Psoas muscle (tissue), 8 donors: ENCODE measurements around the gene KCNAB3. TPM values are rescaled to one million over a fixed set of nuclear protein-coding genes. Genes with fewer than 3 reads are reported as not detected.

Experiments
- ATAC-seq, 4 donors: fragments of 200-7000 bp; cut with Tn5 transposase; one replicate each; pipeline ENCODE4 v1.9.1; 2020; ENCODE audit warnings: moderate library complexity in 3 of 4, mild to moderate bottlenecking in 2 of 4
- DNase-seq, 2 donors: peaks; one replicate each; pipeline ENCODE4 v3.0.0-alpha.2; 2020
- H3K27ac ChIP-seq: fragments of 200-600 bp; one replicate; pipeline ENCODE4 v1.8.0; 2022
- H3K27me3 ChIP-seq, 3 donors: fragments of 200-600 bp in 1 of 3; one replicate each; pipeline versions ENCODE4 v1.6.1 to v1.8.0; 2013 to 2022; ENCODE audit warnings: low read length in 2 of 3, mild to moderate bottlenecking in 2 of 3, moderate library complexity in 1 of 3; ENCODE audit not compliant: insufficient read depth in 3 of 3
- H3K36me3 ChIP-seq, 2 donors: fragments of 200-600 bp in 1 of 2; one replicate each; pipeline versions ENCODE4 v1.6.1 to v1.8.0; 2013 to 2022; ENCODE audit warnings: low read depth in 1 of 2, mild to moderate bottlenecking in 1 of 2, moderate library complexity in 1 of 2; ENCODE audit not compliant: insufficient read depth in 1 of 2
- H3K4me1 ChIP-seq: fragments of 200-600 bp; one replicate; pipeline ENCODE4 v1.8.0; 2022
- H3K4me3 ChIP-seq: fragments of 200-600 bp; one replicate; pipeline ENCODE4 v1.8.0; 2022; ENCODE audit warnings: mild to moderate bottlenecking
- H3K9me3 ChIP-seq: fragments of 200-600 bp; one replicate; pipeline ENCODE4 v1.8.0; 2022
- WGBS, 3 donors: extraction: QIAGEN DNeasy Blood & Tissue Kit; methylation state at CpG; one replicate each; pipeline versions ENCODE4 v1.1.6 to v1.1.7; 2013; 5-methylcytosine and 5-hydroxymethylcytosine counted together
- intact Hi-C, 2 donors: fragments of 100-400 bp; cut with DNase I; formaldehyde crosslinking; loops; one replicate each; pipeline versions ENCODE4 v1.11.0 to v1.14.2; 2022
- polyA plus RNA-seq, 3 donors: library from polyadenylated mRNA; stranded (reverse); fragments of 200-250 nt; gene quantifications; one replicate each; pipeline ENCODE4 v1.2.3, GENCODE V29; 2013
- total RNA-seq, 4 donors: library from RNA; stranded (reverse); fragmentation: NEBNext Ultra II Directional in 2 of 4; extraction: Animal tissue kit (Norgen Biotek cat#: 25700) in 2 of 4; gene quantifications; one replicate each; pipeline versions ENCODE4 v1.2.1 to v1.2.4, GENCODE V29; 2021 to 2023
- TF ChIP-seq, protein P1 (sequence below): fragments of 200-600 bp; IDR thresholded peaks from one replicate; pipeline ENCODE4 v1.8.0; 2022; ENCODE audit warnings: antibody characterized with exemption
- donor health status: healthy with polysubstance abuse.
- donor health status: DM: no; HTN: no; CAD: no; lungs with moderate emphysema.
- donor health status: Bipolar disorder and iron deficiency.
- donor health status: healthy.
- donor health status: DM: yes; HTN: yes; CAD: no.
- donor health status: DM: no; HTN: no; CAD: no.
- donor health status: DM: no; HTN: no; CAD: no.
- donor health status: DM: yes; HTN: yes; CAD: no.

The KCNAB3 gene
- total and polyA plus RNA-seq, 7 donors = 0.18 to 0.77 (median 0.45) TPM; not detected in 1

DNA sequence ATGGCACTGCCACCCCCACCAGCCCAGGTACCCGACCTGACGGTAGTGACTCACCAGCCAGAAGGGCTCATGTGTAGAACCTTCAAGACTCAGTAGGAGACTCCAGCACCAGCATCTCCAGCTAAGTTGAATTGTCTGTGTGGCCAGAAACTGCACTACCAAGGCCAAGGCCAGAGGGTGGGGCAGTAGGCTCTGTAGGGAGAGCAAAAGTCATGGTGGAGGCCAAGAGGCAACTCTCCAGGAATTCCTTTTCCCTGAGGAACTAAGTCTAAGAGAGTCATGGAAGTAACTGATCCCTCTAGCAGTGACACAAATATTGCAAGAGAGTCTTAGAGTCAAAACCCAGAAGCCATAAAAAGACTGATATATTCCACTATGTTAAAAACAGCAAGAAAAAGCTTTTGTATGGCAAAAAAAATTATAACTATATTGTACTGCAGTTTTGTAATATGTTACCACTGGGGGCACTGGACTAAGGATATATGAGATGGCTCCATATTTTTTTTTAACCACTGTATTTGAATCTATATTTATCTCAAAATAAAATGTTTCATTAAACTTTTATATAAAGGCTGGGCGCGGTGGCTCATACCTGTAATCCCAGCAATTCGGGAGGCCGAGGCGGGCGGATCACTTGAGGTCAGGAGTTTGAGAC, 42.6 kb upstream of the KCNAB3 start:
- peaks cover 11% of the 10 kb centered on the region for H3K9me3 ChIP-seq
- H3K4me1 ChIP-seq = peaks cover 11% of the 10 kb centered on the region
- peak overlapping the region; percentile 28 for H3K27ac ChIP-seq
- H3K36me3 ChIP-seq = no peaks in the 10 kb centered on the region
- peak; percentile 76 to 100 (median 98) for ATAC-seq
- intact Hi-C loops = no loop called here
- TF ChIP-seq, protein P1, sequence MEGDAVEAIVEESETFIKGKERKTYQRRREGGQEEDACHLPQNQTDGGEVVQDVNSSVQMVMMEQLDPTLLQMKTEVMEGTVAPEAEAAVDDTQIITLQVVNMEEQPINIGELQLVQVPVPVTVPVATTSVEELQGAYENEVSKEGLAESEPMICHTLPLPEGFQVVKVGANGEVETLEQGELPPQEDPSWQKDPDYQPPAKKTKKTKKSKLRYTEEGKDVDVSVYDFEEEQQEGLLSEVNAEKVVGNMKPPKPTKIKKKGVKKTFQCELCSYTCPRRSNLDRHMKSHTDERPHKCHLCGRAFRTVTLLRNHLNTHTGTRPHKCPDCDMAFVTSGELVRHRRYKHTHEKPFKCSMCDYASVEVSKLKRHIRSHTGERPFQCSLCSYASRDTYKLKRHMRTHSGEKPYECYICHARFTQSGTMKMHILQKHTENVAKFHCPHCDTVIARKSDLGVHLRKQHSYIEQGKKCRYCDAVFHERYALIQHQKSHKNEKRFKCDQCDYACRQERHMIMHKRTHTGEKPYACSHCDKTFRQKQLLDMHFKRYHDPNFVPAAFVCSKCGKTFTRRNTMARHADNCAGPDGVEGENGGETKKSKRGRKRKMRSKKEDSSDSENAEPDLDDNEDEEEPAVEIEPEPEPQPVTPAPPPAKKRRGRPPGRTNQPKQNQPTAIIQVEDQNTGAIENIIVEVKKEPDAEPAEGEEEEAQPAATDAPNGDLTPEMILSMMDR = no peak
- WGBS, 3 donors = 76 to 92% (median 82%) methylated on average over 8 of the region's 8 CpGs
- DNase-seq = peak in 1 of 2 donors; percentile 64
- H3K27me3 ChIP-seq = no peaks in the 10 kb centered on the region
- H3K4me3 ChIP-seq = no peak overlapping the region

DNA sequence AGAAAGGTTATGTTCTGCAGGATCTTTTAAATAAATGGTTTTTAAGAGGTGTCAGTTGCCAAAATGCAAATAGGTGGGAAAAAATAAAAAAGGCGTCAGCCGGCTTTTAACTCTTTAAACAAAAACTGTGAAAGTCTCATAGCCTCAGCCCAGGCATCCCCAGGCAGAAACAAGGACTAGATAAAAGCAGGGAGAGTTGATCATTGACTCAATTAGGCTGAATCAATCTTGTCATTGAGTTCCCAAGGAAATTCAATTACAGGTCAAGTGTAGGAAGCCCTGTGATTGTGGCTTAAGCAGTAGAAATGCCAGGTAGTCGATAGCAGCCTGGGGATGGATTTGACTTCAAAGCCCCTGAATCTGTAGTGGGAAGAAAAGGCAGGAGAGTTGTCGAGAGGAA, 42.0 kb upstream of the KCNAB3 start:
- Histone ChIP-seq H3K4me1 (peaks cover 11% of the 10 kb centered on the region), H3K27ac (no peak overlapping the region), H3K9me3 (peaks cover 11% of the 10 kb centered on the region), H3K27me3 (no peaks in the 10 kb centered on the region), H3K36me3 (no peaks in the 10 kb centered on the region), H3K4me3 (no peak overlapping the region)
- TF ChIP-seq, protein P1 = no peak
- intact Hi-C loops = no loop called here
- DNase-seq (no peak), ATAC-seq (no peak)
- 70 to 81% (median 77%) methylated on average over 4 of the region's 4 CpGs for WGBS, 3 donors

DNA sequence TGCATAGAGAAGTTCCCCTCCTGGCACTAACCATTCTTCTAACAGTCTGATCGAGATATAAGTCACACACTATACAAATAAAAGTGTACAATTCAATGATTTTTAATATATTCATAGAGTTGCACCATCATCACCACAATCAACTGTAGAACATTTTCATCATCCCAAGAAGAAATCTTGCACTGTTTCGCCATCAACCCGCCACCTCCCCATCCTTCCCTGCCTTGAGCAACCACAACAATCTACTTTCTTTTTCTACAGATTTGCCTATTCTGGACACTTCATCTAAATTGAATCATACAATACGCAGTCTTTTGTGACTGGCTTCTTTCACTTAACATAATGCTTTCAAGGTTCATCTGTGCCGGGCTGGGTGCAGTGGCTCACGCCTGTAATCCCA, 39.8 kb upstream of the KCNAB3 start:
- TF ChIP-seq, protein P1 = no peak
- peaks cover 11% of the 10 kb centered on the region for H3K4me1 ChIP-seq
- DNase-seq (no peak), ATAC-seq (no peak)
- 83 to 92% (median 88%) methylated on average over 6 of the region's 6 CpGs for whole genome bisulfite sequencing, 3 donors
- H3K36me3 ChIP-seq = no peaks in the 10 kb centered on the region
- H3K9me3 ChIP-seq = peaks cover 2% of the 10 kb centered on the region
- intact Hi-C loops = no loop called here
- no peaks in the 10 kb centered on the region for H3K27me3 ChIP-seq
- no peak overlapping the region for H3K4me3 ChIP-seq
- H3K27ac ChIP-seq = no peak overlapping the region

DNA sequence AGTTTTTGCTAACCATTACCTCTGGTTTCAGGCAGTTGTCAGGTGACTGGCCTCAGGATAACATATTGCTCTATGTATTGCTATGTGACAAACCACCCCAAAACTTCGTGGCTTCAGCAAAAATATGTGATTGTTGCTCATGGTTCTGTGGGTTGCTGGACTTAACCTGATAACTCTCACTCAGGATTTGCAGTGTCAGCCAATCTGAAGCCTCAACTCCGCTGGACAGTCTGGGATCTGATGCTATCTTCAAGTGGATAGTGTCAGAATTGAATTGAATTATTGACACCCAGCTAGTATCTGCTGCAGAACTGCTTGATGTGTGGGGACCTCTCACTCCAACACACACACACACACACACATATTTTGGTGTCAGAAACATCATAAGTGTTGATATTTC, 38.1 kb upstream of the KCNAB3 start:
- 53 to 67% (median 61%) methylated on average over 2 of the region's 2 CpGs for whole genome bisulfite sequencing, 3 donors

More for the DNA sequence above, 38.1 kb upstream of the KCNAB3 start:
- TF ChIP-seq, protein P1 = no peak
- ATAC-seq = no peak
- intact Hi-C loops = no loop called here
- H3K4me1 ChIP-seq = peaks cover 8% of the 10 kb centered on the region
- H3K9me3 ChIP-seq = no peaks in the 10 kb centered on the region
- no peaks in the 10 kb centered on the region for H3K27me3 ChIP-seq
- H3K27ac ChIP-seq = no peak overlapping the region
- no peak for DNase-seq
- no peaks in the 10 kb centered on the region for H3K36me3 ChIP-seq
- H3K4me3 ChIP-seq = no peak overlapping the region
